A673 (cell line): ENCODE data around the gene SERPINA6.

Source experiments
- CTCF ChIP-seq: fragments of 300-800, 200-600 bp; sonication (generic); conservative IDR thresholded peaks from 2 replicates; pipeline ENCODE4 v1.5.1; 2017; ENCODE audit warnings: low read depth, mild to moderate bottlenecking, antibody characterized with exemption, low read length, moderate library complexity, mixed read lengths
- EZH2 ChIP-seq: fragments of 200-600 bp; sonication (generic); IDR thresholded peaks from 2 replicates; pipeline ENCODE4 v1.6.1; 2017; ENCODE audit warnings: borderline replicate concordance, low read depth, mild to moderate bottlenecking, mixed read lengths, antibody characterized with exemption, low read length; ENCODE audit not compliant: poor library complexity, severe bottlenecking

- TF ChIP-seq CTCF (no peak), EZH2 (no peak)
These were observed 55.8 kb downstream of the SERPINA6 start for GRCh38 chr14:94267352-94267751.
